Lower leg skin (tissue), 4 donors: ENCODE measurements around the gene IFT52. TPM values are rescaled to one million over a fixed set of nuclear protein-coding genes. Genes with fewer than 3 reads are reported as not detected.

Experiments used
- DNase-seq, 2 donors: peaks; one replicate each; pipeline ENCODE4 v3.0.0-alpha.2; 2019; ENCODE audit warnings: low spot score in 2 of 2
- H3K4me3 ChIP-seq: fragments of 200-600 bp; sonication (generic); 2 replicates; pipeline ENCODE4 v1.5.1; 2017; ENCODE audit warnings: mild to moderate bottlenecking, low read depth; ENCODE audit not compliant: poor library complexity, severe bottlenecking
- CTCF ChIP-seq, 3 donors: fragments of 450-650 bp; IDR thresholded peaks; one replicate each; pipeline ENCODE4 v1.5.1; 2016; ENCODE audit warnings: antibody characterized with exemption in 3 of 3, mild to moderate bottlenecking in 3 of 3, moderate library complexity in 2 of 3
- POLR2A ChIP-seq, 2 donors: fragments of 450-650 bp; IDR thresholded peaks; one replicate each; pipeline ENCODE4 v1.6.1; 2016 to 2017; ENCODE audit warnings: antibody characterized with exemption in 2 of 2, mild to moderate bottlenecking in 1 of 2, moderate library complexity in 1 of 2
- WGBS, 2 donors: methylation state at CpG; one replicate each; pipeline ENCODE4 v1.1.5; 2018; 5-methylcytosine and 5-hydroxymethylcytosine counted together
- intact Hi-C: fragments of 100-400 bp; cut with DNase I; formaldehyde crosslinking; loops from one replicate; pipeline ENCODE4 v1.15.0; 2023; ENCODE audit warnings: low total_unique reads
- total RNA-seq, 4 donors: library from RNA; depleted of rRNA; stranded (reverse); fragments of >200 nt; gene quantifications; one replicate each; pipeline ENCODE4 v1.1.0, GENCODE V29; 2016

IFT52 gene
- total RNA-seq, 4 donors from 2014 or later = 8.5 to 17.2 (median 12.7) TPM

GRCh38 chr20:43558412-43559146 lies 32.2 kb upstream of the IFT52 start, which contains the start of gene SGK2:
Gene SGK2 (plus strand): TSS chr20:43559027. CDS start chr20:43566496, 7,469 bp downstream.
- no peak for DNase-seq
- intact Hi-C loops = no loop called here
- no peak for TF ChIP-seq POLR2A (IDR thresholded peaks at IDR 0.05)
- TF ChIP-seq CTCF (IDR thresholded peaks at IDR 0.05) = no peak
- WGBS, 2 donors = 81 to 82% methylated on average over 12 of the region's 12 CpGs
- H3K4me3 ChIP-seq = no peak within 1 kb of the TSS

- H3K4me3 ChIP-seq = no peak overlapping the region
- DNase-seq = no peak
- WGBS, 2 donors = 84 to 85% methylated on average over 8 of the region's 8 CpGs
- TF ChIP-seq CTCF (IDR thresholded peaks at IDR 0.05) = peak in 1 of 3 donors; percentile 30
- TF ChIP-seq POLR2A (IDR thresholded peaks at IDR 0.05) = no peak
- intact Hi-C loops = no loop called here
Observed at GRCh38 chr20:43559147-43559987, 31.4 kb upstream of the IFT52 start.

- intact Hi-C loops = no loop called here
- H3K4me3 ChIP-seq = no peak overlapping the region
- 83 to 86% methylated on average over 3 of the region's 3 CpGs for WGBS, 2 donors
- DNase-seq = no peak
- no peak for TF ChIP-seq POLR2A (IDR thresholded peaks at IDR 0.05)
- TF ChIP-seq CTCF (IDR thresholded peaks at IDR 0.05) = no peak
Observed at GRCh38 chr20:43560974-43561373, 29.8 kb upstream of the IFT52 start.

GRCh38 chr20:43563429-43563828 lies 27.3 kb upstream of the IFT52 start:
- 58 to 66% methylated on average over 3 of the region's 3 CpGs for WGBS, 2 donors
- no peak for TF ChIP-seq POLR2A (IDR thresholded peaks at IDR 0.05)
- no peak for TF ChIP-seq CTCF (IDR thresholded peaks at IDR 0.05)
- no peak overlapping the region for H3K4me3 ChIP-seq
- DNase-seq = no peak
- intact Hi-C loops = no loop called here

GRCh38 chr20:43563991-43564390 lies 26.7 kb upstream of the IFT52 start:
- intact Hi-C loops = no loop called here
- WGBS, 2 donors = 92 to 93% methylated on average over 7 of the region's 7 CpGs
- TF ChIP-seq POLR2A (IDR thresholded peaks at IDR 0.05) (no peak), CTCF (IDR thresholded peaks at IDR 0.05) (no peak)
- DNase-seq = no peak
- H3K4me3 ChIP-seq = no peak overlapping the region
